Gastrocnemius medialis (tissue), 4 donors: ENCODE results near the gene SDC1.

Experiments used
- CTCF ChIP-seq, 5 experiments: fragments of 450-650 bp in 3 of 5; fragments of 200-600 bp in 2 of 5; sonication (generic) in 2 of 5; IDR thresholded peaks in 4 of 5; conservative IDR thresholded peaks in 1 of 5; 1 replicate in 4 of 5; 2 replicates in 1 of 5; pipeline ENCODE4 v1.5.1; 2016 to 2019; ENCODE audit warnings: antibody characterized with exemption in 5 of 5, mild to moderate bottlenecking in 3 of 5, moderate library complexity in 3 of 5
- POLR2A ChIP-seq, 2 donors: fragments of 450-650 bp; IDR thresholded peaks; one replicate each; pipeline ENCODE4 v1.6.1; 2017; ENCODE audit warnings: antibody characterized with exemption in 2 of 2, mild to moderate bottlenecking in 2 of 2, moderate library complexity in 2 of 2

GRCh38 chr2:20182241-20182931 lies 42.5 kb downstream of the SDC1 start:
- TF ChIP-seq CTCF (IDR thresholded peaks at IDR 0.05 in 4 of 5, conservative IDR thresholded peaks at IDR 0.05 in 1 of 5) (no peak), POLR2A (IDR thresholded peaks at IDR 0.05) (no peak)
